Stimulated activated CD4-positive, alpha-beta T cell treated with anti-CD3 and anti-CD28 coated beads, Interleukin-15, amount 100 ng/mL, for 1 hour (primary cell): ENCODE results near the gene CHPF.

Experiments
- DNase-seq, 2 donors: peaks; one replicate each; pipeline ENCODE4 v3.0.0-alpha.2; 2020; ENCODE audit warnings: low read depth in 1 of 2, low spot score in 1 of 2

CHPF gene

DNA sequence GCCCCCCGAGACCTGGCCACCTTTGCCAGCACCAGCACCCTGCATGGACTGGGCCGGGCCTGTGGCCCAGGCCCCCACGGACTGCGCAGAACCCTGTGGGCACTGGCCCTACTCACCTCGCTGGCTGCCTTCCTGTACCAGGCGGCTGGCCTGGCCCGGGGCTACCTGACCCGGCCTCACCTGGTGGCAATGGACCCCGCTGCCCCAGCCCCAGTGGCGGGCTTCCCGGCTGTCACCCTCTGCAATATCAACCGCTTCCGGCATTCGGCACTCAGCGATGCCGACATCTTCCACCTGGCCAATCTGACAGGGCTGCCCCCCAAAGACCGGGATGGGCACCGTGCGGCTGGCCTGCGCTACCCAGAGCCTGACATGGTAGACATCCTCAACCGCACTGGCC, 28.8 kb downstream of the CHPF start:
- DNase-seq: no peak

DNA sequence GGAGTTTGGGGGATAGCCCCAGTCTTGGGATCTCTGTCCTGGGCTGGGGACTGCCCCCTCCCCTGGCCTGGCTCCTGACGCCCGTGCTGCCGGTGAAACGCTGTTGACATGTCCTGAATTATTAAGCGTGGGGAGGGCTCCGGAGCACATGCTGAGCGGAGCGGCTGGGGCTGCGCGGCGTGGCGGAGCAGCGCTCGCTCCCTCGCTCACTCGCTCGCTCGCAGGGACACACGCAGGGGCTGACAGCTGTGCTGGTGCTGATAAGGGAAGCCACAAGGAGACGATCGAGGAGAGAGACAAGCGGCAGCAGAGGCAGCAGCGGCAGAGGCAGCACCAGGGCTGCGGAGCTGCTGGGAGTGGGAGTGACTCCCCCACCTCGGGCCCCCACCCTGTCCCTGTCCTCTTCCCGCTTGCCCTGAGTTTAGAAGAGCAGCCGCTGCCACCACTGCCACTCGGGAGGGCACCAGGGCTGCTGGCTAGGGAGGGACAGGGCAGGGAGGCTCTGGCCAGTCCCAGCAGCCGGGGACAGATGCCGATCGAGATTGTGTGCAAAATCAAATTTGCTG, 29.3 kb downstream of the CHPF start, which contains the start of gene ASIC4:
Gene ASIC4, plus strand, starts transcription at position 287 of the 566 bp plus-strand sequence. Its CDS starts 243 bp downstream, at position 530.
- no peak for DNase-seq

DNA sequence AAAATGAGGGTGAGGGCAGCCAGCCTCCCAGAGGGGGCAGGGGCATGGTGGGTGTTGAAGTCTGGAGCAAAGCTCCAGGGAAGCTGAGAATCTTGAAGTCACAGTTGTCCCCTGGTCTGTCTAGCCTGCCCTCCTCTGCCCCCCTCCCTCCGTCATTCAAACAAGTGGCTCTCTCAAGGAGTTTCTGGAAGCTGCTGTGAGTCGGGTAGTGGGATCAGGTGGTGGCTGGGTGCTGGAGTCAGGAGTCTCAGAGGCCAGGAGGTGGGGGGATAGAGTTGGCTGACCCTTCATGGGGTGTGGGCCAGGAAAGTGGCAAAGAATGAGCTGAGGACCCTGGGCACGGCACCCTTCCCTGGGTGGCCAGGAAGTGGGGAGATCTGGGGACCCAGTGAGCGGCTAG, 29.8 kb downstream of the CHPF start:
- no peak for DNase-seq

DNA sequence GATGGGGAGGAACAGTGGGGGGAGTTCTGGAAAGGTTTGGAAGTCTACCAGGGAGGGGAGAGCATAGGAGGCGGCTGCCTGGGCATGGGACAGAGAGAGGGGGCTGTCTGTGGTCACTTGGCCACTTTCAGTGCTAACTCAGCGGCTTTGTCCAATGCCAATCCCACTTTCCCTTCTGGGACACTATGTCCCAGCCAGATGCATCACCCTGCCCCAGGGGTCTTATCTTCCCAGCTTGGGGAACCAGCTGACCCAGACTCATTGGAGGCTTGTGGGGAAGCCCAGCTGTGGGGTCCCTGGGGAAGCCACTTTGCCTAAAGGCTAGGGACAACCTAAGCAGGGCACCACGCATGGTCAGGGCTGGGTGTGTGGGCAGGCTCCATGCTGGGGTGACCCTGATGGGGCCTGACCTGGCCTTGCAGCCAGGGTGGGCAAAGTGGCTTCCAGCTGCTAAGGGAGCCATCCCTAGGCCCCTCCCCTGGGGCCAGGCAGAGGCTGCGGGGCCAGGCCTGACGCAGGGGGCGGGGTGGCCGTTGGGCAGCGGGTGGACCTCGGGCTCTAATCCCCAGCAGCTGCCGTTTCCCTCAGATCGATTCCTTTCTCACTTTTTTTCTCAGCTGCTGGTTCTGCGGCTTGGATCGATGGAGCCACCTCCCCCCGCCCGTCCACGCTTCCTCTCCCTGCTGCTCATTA, 30.9 kb downstream of the CHPF start:
- no peak for DNase-seq

DNA sequence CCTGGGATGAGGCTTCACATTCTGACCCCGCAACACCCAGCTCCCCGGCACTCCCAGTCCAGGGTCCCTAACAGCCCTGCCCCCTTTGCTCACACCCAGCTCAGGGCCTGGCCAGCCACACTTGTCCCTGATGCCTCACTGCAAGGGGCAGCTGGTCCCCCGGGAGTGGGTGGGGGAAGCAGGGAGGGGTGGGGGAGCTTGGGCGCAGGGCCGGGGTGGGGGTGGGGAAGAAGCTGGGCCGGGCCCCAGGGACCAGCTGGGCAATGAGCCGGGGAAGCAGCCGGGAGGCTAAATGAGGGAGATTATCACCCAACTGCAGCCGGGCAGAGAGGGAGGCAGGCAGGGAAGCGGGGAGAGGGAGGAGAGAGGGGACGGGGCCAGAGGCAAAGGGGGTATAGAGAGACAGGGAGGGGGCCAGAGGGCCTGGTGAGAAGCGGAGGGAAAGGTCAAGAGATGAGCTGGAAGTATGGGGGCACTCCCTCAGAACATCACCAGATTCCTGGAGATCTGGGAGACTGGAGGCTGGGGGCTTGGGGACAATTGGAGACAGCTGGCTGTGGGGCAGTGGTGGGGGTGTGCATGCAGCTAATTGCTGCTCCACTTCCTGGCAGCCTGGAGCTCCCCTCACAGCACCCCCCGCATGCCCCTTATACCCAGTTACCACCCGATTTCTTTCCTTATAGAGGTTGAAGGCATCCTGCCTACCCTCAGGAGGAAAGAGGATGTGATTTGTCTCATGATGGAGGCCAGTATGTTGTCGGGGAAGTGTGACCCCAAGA, 31.9 kb downstream of the CHPF start:
- no peak for DNase-seq

DNA sequence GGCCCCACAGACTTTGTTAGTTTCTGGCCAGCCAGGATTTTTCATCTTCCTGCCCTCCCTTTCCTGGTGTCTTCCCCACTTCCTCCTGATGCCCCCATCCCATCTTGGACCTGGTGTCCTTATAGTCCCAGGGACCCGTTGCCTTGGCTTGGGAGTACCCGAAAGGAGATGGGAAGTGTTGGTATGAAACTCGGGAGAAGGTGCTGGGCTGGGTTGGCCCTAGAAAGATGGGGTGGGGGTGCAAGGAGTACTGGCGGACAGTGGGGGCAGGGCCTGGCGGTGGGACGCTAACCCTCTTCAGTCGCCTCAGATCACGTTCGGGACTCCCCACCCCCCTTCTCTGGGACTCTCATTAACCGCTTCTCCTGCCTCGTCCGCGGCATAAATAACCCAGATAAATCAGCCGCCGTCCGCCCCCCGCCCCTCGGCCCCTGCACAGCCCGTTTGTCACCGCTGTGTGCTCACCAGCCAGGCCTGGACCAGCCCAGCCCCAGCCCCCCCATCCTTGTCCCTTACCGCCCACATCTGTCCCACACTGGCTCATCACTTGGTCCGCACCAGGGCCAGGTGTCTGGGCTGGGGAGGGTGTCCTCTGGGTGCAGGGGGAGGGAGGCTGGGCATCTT, 33.0 kb downstream of the CHPF start:
- DNase-seq: no peak

DNA sequence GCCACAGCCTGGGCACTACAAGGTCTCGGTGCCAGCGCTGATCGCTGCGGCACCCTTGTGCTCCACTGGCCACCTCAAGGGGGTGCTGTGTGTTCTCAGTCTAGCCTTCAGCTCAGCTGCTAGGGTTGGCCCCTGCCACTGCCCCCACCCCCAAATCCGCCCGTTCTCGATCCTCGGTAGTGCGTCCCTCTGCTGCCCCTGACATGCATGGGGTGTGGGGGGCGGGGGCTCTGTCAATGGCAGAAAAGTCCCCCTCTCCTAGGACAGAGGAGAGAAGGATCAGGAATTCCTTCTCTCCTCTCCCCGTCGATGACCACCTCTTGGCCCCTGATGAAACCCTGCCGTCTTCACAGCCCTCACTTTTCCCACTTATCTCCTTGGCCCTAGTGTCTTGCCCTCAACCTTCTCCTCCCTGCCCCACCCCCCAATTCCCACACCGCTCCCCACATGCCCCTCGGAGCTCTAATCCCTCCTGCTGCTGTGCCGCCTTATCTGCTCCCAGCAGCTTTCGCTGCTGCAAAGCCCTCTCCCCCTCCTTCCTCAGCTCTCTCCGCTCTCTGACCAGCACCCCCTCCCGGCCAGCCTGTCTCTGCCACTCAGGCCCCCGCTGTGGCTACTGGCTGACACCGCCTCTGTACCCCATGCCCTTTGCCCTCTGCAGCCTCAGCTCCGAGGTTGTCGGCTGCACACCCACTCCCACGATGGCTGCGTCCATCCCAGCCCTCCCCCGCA, 33.7 kb downstream of the CHPF start:
- DNase-seq: peak; percentile 19 to 37

DNA sequence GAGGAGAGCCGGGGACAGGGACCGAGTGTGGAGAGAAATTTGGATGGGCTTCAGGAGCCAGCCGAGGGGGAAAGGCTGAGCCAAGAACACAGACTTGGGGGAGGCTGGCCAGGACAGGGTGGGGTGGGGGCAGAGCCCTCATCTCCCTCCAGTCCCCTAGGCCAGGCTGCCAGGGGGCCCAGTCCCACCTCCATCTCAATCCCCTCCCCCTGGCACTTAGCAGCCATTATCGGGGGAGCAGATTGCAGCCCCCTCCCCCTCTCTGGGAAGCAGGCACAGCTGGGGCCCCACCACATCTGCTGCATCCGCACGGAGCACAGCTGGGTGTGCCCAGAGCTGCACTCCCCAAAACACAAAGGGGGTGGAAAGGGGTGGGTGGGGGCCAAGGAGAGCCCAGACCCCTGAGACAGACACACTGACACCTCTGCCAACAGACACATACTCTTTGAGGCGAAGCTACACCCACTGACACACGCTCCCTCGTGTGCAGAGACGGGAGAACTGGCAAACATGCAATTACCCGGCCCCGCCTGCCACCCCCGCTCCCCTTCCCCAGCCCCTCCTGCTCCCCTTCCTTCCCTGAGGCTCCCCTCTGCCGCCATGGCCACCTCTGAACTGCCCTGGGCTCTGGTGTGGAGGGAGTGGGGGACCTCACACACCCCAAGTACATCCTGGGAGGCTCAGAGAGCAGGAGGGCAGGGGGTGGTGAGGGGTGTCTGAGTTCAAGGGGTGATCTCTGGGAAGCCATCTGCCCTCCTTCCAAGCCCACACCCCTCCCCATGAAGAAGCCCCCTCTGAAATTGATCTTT, 34.4 kb downstream of the CHPF start:
- no peak for DNase-seq

DNA sequence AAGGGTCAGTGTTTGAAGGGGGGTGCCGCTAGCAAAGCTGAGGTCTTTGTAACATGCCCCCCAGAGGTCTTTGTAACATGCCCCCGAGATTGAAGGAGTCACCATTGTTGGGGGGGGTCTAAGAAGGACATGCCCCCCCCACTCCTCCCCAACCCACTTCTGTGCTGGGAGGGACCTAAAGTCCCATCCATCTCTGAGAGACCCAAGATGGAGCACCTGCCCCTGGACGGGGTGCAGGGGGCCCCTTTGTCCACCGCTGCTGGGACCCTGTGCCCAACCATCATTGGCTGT, 35.2 kb downstream of the CHPF start:
- no peak for DNase-seq

DNA sequence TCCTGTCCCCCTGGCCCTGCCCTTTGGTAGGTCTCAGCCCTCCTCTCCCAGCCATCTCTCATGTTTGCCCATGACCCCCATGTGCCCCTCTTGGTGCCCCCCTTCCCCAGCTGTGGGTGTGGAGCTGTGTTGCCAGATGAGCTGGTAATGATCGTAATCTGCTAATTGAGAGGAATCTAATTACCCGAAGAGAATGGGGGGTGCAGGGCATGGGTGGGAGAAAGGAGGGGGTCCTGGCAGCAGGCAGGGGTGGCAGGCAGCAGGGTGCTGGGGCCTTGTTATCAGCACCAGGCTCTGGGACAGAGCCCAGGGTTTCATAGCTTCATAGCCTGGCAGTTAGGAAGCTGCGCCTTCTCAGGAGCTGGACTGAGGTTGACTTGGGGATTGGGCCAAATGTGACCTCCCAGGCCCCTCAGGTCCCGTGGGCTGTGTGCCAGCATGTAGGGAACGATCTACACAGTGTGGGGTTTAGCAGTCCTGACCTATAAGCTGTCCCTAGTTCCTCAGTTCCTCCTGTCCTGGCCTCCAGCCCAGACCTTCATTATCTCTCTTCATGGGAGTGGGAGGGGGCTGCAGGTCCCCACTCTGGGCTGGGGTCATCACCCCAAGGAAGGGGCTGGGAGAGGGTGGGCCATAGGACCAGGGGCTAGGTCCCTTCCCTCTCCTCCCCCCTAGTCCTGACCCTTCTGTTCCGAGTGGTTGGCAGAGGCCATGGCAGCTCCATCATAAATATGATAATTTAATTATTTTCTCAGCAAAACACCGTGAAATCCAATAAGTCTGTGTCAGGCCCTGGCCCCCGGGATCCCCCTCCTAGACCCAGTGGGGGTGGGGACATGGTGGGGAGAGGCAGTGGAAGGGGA, 35.8 kb downstream of the CHPF start:
- no peak for DNase-seq

DNA sequence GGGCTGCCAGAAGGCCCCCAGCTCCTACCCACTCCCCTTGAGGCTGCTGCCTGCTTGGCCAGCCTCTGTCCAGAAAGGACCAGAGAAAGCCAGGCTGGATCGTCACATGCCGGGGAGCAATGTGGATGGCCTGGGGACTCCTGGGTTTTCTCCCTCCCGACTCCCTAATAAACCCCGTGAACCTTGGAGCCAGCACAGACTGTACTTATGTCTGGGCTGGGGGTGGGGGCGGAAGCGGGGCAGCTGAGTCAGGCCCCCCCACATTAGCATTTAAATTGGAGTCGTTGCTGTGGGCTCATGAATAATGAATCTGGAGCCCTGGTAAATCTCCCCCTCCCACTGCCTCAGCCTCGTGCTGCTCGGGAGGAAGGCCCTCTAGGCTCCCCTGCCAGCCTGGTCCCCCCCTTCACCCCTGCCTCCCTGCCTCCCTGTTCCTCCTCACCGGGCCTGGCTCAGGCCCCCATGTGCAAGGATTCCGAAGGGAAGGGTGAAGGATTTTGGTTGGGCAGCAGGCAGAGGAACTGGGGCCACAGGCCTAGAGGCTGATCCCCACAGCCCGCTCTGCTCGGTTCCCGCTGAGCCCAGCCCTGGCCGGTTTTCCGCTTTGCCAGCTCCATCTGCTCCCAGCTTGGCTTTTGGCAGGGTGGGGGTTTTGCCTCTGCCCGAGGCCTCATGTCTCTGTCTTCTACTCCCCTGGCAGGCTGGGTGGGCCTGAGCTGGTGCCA, 36.6 kb downstream of the CHPF start:
- no peak for DNase-seq

DNA sequence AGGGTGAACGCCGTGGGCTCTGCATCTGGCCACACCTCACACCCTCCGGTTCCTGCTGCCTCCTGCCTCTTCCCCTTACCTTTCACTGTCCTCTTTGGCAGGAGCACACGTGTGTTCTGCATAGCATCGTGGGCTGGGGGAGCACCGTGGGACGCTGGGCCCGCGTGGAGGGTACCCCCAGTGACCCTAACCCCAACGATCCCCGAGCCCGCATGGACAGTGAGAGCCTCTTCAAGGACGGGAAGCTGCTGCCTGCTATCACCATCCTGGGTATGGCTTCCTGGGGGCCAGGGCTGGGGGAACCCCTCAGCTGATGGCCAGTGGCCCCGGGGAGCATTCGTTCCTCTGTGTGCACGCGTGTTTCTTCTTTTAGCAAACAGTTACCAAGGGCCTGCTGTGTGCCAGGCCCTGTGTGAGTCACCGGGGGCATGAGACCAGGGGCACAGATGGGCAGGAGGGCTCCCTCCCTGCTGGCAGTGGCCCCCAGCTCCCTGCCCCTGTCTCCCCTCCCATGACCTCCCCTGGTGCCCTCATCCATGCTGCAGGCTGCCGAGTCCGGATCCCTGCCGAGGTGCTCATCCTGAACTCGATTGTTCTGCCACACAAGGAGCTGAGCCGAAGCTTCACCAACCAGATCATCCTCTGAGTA, 37.3 kb downstream of the CHPF start:
- no peak for DNase-seq

DNA sequence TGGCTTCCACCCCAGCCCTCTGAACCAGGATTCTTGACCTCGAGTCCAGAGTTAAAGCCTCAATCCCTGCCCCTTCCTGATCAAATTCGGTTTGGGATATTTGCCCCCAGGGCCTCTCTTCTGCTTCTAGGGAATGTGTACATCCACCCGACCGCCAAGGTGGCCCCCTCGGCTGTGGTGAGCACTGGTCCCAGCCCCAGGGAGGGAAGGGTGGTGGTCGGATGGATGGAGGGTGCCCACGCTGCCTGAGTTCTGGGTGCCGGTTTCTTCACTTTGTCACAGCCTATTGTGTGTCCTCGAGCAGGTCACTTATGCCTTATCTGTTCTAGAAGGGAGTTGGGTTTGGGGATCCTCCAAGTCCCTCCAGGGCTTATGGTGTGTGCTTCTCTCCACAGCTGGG, 38.0 kb downstream of the CHPF start:
- no peak for DNase-seq

DNA sequence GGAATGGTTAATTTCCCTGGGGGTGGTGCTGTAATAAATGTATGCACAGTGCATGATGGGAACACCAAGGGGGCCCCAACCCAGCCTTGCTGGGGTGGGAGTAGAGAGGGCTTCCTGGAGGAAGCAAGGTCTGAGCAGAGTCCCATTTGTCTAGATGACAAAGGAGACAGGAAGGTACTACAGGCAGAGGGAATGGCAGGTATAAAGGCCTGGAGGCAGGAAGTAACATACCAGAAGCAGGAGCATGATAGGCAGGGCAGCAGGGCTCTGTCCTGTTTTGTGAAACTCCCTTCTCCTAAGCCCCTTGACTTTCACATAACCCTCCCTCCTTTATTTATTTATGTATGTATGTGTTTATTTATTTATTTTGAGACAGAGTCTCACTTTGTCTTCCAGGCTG, 41.0 kb downstream of the CHPF start:
- no peak for DNase-seq

DNA sequence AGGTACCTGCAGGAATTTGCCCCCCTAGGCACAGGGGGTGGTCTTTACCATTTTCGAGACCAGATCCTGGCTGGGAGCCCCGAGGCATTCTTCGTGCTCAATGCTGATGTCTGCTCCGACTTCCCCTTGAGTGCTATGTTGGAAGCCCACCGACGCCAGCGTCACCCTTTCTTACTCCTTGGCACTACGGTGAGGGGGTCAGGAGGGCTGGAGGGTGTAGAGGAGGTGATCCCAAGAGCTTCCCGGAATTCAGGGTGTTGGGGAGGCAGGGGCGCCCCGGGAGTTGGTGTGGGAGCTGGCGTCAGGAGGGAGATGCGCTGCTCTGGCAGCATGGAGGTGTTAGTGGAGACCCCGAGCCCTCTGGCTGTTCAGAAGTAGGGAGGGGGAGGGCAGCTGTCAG, 41.8 kb downstream of the CHPF start:
- DNase-seq: no peak

DNA sequence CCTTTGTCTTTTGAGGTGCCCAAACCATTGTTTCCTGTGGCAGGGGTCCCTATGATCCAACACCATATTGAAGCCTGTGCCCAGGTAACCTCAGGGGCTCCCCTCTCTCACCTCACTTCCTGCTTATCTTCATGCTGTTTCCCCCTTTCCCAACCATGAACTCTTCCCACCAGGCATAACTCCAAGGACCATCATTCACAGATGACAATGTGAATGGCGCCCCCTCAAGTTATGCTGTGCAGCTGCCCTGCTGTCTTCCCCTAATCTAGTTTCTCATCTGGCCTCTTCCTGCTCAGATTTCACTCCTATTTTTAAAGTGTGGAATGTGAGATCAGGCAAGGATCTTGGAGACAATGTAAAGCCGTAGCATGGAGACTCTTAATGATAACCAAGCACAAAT, 43.5 kb downstream of the CHPF start:
- DNase-seq: no peak

DNA sequence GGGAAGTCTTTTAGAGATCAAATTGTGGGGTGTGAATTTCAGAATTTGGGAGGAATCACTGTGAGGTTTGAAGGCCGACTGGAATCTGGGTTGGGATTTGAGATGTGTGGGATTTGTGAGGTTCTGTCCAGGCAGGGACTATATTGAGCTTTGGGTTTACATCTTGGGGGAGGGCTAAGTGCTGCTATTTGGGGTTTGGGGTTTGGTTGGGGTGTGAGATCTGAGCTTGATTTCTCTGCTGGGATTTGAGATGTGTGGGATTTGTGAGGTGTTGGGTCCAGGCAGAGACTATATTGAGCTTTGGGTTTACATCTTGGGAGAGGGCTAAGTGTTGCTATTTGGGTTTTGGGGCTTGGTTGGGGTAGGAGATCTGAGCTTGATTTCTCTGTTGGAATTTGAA, 44.1 kb downstream of the CHPF start:
- DNase-seq: no peak

DNA sequence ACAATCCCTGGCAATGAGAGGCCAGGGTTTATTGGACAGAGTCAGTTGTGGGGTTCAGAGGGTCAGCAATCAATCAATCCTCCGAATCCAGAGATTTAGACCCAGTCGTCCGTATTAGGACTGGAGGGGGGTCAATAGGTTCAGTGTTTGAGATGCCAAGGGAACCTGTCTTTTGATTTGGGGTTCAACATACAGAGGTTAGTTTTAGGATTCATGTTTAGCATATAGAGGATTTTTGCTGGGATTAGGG, 44.6 kb downstream of the CHPF start:
- no peak for DNase-seq
